Endothelial cell of umbilical vein (primary cell): ENCODE results near the gene JPH2. TPM values are rescaled to one million over a fixed set of nuclear protein-coding genes. Genes with fewer than 3 reads are reported as not detected.

ENCODE experiments used
- BruUV-seq: library from RNA; stranded (reverse); fragments of 400-500 nt; replicated peaks from 2 replicates; lab custom pipeline; 2021; lab: Mats Ljungman, UMichigan
- CTCF ChIA-PET: fragments of 300-600, 350-600 bp; sonication (Branson Sonifier 250); formaldehyde crosslinking; loops from one replicate; lab custom pipeline; 2021; ENCODE audit warnings: antibody characterized with exemption, inconsistent platforms; lab: Charles Lee
- POLR2A ChIA-PET: fragments of 300-600, 350-600 bp; sonication (Branson Sonifier 250); formaldehyde crosslinking; loops from one replicate; lab custom pipeline; 2021; ENCODE audit warnings: antibody characterized with exemption, inconsistent platforms; lab: Charles Lee
- DNase-seq: peaks from one replicate; pipeline ENCODE4 v3.0.0-alpha.2; 2011; ENCODE audit warnings: low read depth, low spot score
- FAIRE-seq: peaks from 2 replicates; lab custom pipeline; 2011; peaks lifted over from hg19 to GRCh38; lab: Jason Lieb, UNC
- H2AFZ ChIP-seq: 2 replicates; pipeline ENCODE4 v1.6.0; 2012; ENCODE audit warnings: low read depth, low read length, control low read depth, inconsistent platforms
- H3K27ac ChIP-seq: 2 replicates; pipeline ENCODE4 v1.5.1; 2011; ENCODE audit warnings: low read depth, mild to moderate bottlenecking, control low read depth, low read length, moderate library complexity; ENCODE audit not compliant: insufficient read depth
- H3K27me3 ChIP-seq, 2 experiments: 2 replicates each; pipeline versions ENCODE4 v1.6.0 to v1.6.1; 2011; ENCODE audit warnings: low read length in 2 of 2, mixed read lengths in 1 of 2; ENCODE audit not compliant: control insufficient read depth in 2 of 2, insufficient read depth in 2 of 2
- H3K36me3 ChIP-seq, 2 experiments: 2 replicates in 1 of 2; 3 replicates in 1 of 2; pipeline ENCODE4 v1.5.1; 2011; ENCODE audit warnings: low read length in 2 of 2, mild to moderate bottlenecking in 1 of 2, moderate library complexity in 1 of 2; ENCODE audit not compliant: control insufficient read depth in 2 of 2, insufficient read depth in 2 of 2; ENCODE audit errors: extremely low read depth in 1 of 2
- H3K4me1 ChIP-seq: 3 replicates; pipeline ENCODE4 v1.5.1; 2011; ENCODE audit warnings: mild to moderate bottlenecking, low read length; ENCODE audit not compliant: control insufficient read depth, insufficient read depth; ENCODE audit errors: extremely low read depth
- H3K4me2 ChIP-seq: 2 replicates; pipeline ENCODE4 v1.6.1; 2011; ENCODE audit warnings: low read length, control low read depth, mixed read lengths; ENCODE audit not compliant: insufficient read depth
- H3K4me3 ChIP-seq, 3 experiments: fragments of 200-600 bp in 1 of 3; sonication (generic), shearing (Covaris generic) in 1 of 3; replicated peaks in 1 of 3; 2 replicates each; pipeline ENCODE4 v1.5.1; 2011 to 2016; ENCODE audit warnings: control low read depth in 3 of 3, low read length in 3 of 3, mild to moderate bottlenecking in 2 of 3, inconsistent platforms in 1 of 3, low read depth in 1 of 3, moderate library complexity in 1 of 3; ENCODE audit not compliant: insufficient read depth in 1 of 3
- H3K79me2 ChIP-seq: 2 replicates; pipeline ENCODE4 v1.6.0; 2012; ENCODE audit warnings: low read length, inconsistent platforms; ENCODE audit not compliant: control insufficient read depth, insufficient read depth
- H3K9ac ChIP-seq: replicated peaks from 2 replicates; pipeline ENCODE3; 2011; ENCODE audit warnings: low read length, control low read depth; ENCODE audit not compliant: insufficient read depth; ENCODE audit errors: extremely low read depth
- H3K9me1 ChIP-seq: replicated peaks from 3 replicates; pipeline ENCODE4 v1.6.0; 2011; ENCODE audit warnings: mild to moderate bottlenecking, low read length; ENCODE audit not compliant: control insufficient read depth, insufficient read depth; ENCODE audit errors: extremely low read depth
- H3K9me3 ChIP-seq: replicated peaks from 2 replicates; pipeline ENCODE4 v1.5.1; 2012; ENCODE audit warnings: low read length, inconsistent platforms; ENCODE audit not compliant: control insufficient read depth, insufficient read depth
- H4K20me1 ChIP-seq: replicated peaks from 2 replicates; pipeline ENCODE3; 2011; ENCODE audit warnings: mild to moderate bottlenecking, low read length; ENCODE audit not compliant: control insufficient read depth, insufficient read depth; ENCODE audit errors: extremely low read depth
- EZH2 ChIP-seq: IDR thresholded peaks from 2 replicates; pipeline ENCODE4 v1.6.1; 2012; ENCODE audit warnings: borderline replicate concordance, low read depth, mild to moderate bottlenecking, moderate library complexity, low read length, inconsistent platforms; ENCODE audit not compliant: severe bottlenecking
- FOS ChIP-seq: IDR thresholded peaks from 2 replicates; pipeline ENCODE4 v1.6.1; 2011; ENCODE audit warnings: mild to moderate bottlenecking, low read length, moderate library complexity, borderline replicate concordance; ENCODE audit not compliant: insufficient read depth
- GATA2 ChIP-seq: IDR thresholded peaks from 2 replicates; pipeline ENCODE4 v1.7.0; 2011; ENCODE audit warnings: low read depth, mild to moderate bottlenecking, moderate library complexity, mixed read lengths, low read length; ENCODE audit not compliant: insufficient read length, insufficient read depth
- JUN ChIP-seq: IDR thresholded peaks from 2 replicates; pipeline ENCODE4 v1.6.1; 2011; ENCODE audit warnings: borderline replicate concordance, low read depth; ENCODE audit not compliant: insufficient read length, insufficient read depth
- MYC ChIP-seq: IDR thresholded peaks from one replicate; pipeline ENCODE4 v1.6.1; 2011; ENCODE audit warnings: mild to moderate bottlenecking, low read depth, low read length
- POLR2A ChIP-seq: IDR thresholded peaks from 2 replicates; pipeline ENCODE4 v1.6.1; 2012; ENCODE audit warnings: low read depth, mild to moderate bottlenecking, control low read depth, low read length
- POLR2AphosphoS5 ChIP-seq: IDR thresholded peaks from 2 replicates; pipeline ENCODE4 v1.6.1; 2012; ENCODE audit warnings: low read depth, mild to moderate bottlenecking, control low read depth, low read length, moderate library complexity; ENCODE audit not compliant: insufficient read depth
- dilution Hi-C: fragments of 300-500 bp; cut with MboI; formaldehyde crosslinking; loops from one replicate; pipeline ENCODE4 v1.15.0; 2019; ENCODE audit warnings: low sequenced_read_pairs; ENCODE audit not compliant: extremely low pct_ligation_motif_present
- intact Hi-C: fragments of 100-400 bp; cut with micrococcal nuclease; formaldehyde crosslinking; loops from one replicate; pipeline ENCODE4 v1.10.0; 2022
- polyA plus RNA-seq, 4 experiments: library from polyadenylated mRNA; depleted of rRNA in 3 of 4; stranded (reverse) in 3 of 4; unstranded in 1 of 4; fragments of >200 nt; gene quantifications; 2 replicates each; pipeline versions ENCODE4 v1.2.1 to v1.2.3, GENCODE V29; 2011 to 2012; ENCODE audit warnings: missing spikeins in 1 of 4
- total RNA-seq: library from RNA; stranded (reverse); gene quantifications from 2 replicates; pipeline ENCODE4 v1.2.3, GENCODE V29; 2021
- TF ChIP-seq, protein P1 (sequence below), 2 donors: IDR thresholded peaks; 1 replicate in 1 of 2; 2 replicates in 1 of 2; pipeline ENCODE4 v1.5.1; 2011; ENCODE audit warnings: low read length in 2 of 2, mild to moderate bottlenecking in 2 of 2, moderate library complexity in 2 of 2, control low read depth in 1 of 2, inconsistent platforms in 1 of 2, low read depth in 1 of 2; ENCODE audit not compliant: insufficient read depth in 1 of 2; ENCODE audit errors: extremely low read depth in 1 of 2
- TF ChIP-seq, protein P2 (sequence below): IDR thresholded peaks from 2 replicates; pipeline ENCODE4 v1.6.1; 2011; ENCODE audit not compliant: insufficient read depth, insufficient read length

Gene JPH2
- total and polyA plus RNA-seq, 2 donors (not counting 3 experiments of a cell fraction or from before 2014, with no cell fraction given) = not detected

DNA sequence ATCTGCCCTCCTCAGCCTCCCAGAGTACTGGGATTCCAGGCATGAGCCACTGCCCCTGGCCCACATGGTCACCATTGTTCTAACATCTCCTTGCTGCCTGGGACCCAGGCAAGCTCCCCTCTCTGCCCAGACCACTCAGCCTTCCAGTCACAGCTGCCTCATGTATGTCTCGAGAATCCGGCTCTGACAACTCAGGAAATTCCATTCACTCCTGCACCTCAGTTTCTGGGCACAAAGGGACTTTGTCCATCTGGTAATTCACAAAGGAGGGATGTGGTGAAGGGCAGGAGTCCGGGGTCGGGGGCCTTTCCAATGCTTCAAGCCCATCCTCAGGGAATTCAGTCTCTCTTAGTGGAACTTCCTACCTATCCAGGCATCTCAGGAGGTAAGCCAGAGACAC lies 40.7 kb downstream of the JPH2 start:
- TF ChIP-seq, protein P1, sequence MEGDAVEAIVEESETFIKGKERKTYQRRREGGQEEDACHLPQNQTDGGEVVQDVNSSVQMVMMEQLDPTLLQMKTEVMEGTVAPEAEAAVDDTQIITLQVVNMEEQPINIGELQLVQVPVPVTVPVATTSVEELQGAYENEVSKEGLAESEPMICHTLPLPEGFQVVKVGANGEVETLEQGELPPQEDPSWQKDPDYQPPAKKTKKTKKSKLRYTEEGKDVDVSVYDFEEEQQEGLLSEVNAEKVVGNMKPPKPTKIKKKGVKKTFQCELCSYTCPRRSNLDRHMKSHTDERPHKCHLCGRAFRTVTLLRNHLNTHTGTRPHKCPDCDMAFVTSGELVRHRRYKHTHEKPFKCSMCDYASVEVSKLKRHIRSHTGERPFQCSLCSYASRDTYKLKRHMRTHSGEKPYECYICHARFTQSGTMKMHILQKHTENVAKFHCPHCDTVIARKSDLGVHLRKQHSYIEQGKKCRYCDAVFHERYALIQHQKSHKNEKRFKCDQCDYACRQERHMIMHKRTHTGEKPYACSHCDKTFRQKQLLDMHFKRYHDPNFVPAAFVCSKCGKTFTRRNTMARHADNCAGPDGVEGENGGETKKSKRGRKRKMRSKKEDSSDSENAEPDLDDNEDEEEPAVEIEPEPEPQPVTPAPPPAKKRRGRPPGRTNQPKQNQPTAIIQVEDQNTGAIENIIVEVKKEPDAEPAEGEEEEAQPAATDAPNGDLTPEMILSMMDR (IDR thresholded peaks at IDR 0.05; ENCODE audit: extremely low read depth in 1 of 2, insufficient read depth in 1 of 2, low read depth in 1 of 2, low read length in 2 of 2) = no peak
- no peak for TF ChIP-seq MYC
- no peak for TF ChIP-seq JUN
- no peak for TF ChIP-seq EZH2
- TF ChIP-seq FOS = no peak
- TF ChIP-seq, protein P2, sequence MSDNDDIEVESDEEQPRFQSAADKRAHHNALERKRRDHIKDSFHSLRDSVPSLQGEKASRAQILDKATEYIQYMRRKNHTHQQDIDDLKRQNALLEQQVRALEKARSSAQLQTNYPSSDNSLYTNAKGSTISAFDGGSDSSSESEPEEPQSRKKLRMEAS = no peak
- TF ChIP-seq POLR2AphosphoS5 = no peak
- TF ChIP-seq GATA2 = no peak
- no peak for TF ChIP-seq POLR2A
- Histone ChIP-seq H4K20me1 (no peaks in the 10 kb centered on the region), H3K4me1 (no peaks in the 10 kb centered on the region), H2AFZ (no peak overlapping the region), H3K79me2 (no peaks in the 10 kb centered on the region), H3K36me3 (no peaks in the 10 kb centered on the region), H3K9me1 (no peaks in the 10 kb centered on the region), H3K9ac (no peak overlapping the region), H3K27ac (no peak overlapping the region), H3K4me3 (no peak overlapping the region), H3K4me2 (no peak overlapping the region), H3K27me3 (no peaks in the 10 kb centered on the region), H3K9me3 (no peaks in the 10 kb centered on the region)
- no TSS peak for BruUV-seq
- POLR2A ChIA-PET = no interaction called here
- DNase-seq (no peak), FAIRE-seq (no peak)
- intact Hi-C loops (no loop called here), dilution Hi-C loops (no loop called here)
- CTCF ChIA-PET = interaction anchor here (1.4 kb wide), 1 partner anchor 9 kb away, joined by 3 read pairs; no protein-coding TSS in a partner anchor
